Measurements from ENCODE around the gene GPR150.

DNA sequence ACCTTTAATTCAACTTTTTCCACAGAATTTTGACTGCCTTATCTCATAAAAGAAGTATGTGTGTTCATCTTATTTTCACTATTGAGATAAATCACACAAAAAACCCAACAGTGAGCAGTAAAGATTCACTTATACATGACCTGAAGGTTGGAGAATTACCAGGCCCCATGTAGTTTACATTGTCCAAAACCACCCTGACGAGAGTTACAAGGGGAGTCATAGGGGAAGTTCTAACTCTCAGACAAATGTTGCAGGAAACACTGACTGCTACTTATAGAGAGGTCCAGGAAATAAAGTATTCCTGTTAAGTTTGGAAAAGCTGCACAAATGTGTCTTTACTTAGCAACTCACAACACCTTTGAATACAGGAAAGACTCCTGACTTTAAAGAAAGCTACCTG lies 48.8 kb downstream of the GPR150 start:
- no peak for TF ChIP-seq RBFOX2 (IDR thresholded peaks at IDR 0.05; ENCODE audit: low read depth, low read length)
- no peak for TF ChIP-seq ZNF592 (IDR thresholded peaks at IDR 0.05)
